VCaP (cell line): ENCODE data around the gene AKAP13.

Source experiments
- H3K27ac ChIP-seq: fragments of 450-650 bp; 2 replicates; pipeline ENCODE4 v1.5.1; 2017
- TF ChIP-seq, protein P1 (sequence below): fragments of 450-650 bp; conservative IDR thresholded peaks from 2 replicates; pipeline ENCODE4 v1.5.1; 2017; ENCODE audit warnings: mild to moderate bottlenecking, moderate library complexity

The AKAP13 gene

DNA sequence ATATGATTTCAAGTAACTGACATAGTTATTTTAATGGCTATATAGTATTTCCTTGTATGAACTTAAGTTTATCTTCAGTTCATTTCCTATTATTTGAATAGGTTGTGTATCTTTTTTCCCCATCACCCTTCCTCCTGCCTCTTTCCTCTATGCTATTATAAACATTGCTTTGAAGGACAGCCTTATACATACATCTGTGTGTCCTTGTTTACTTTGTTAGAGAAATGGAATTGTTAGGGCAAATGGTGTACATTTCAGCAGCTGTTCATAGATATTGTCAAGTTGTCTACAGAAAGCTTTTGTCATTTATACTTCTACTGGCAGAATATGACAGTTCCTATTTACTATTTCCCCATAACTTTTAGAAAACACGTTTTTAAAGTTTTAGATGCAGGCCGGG, 18.4 kb downstream of the AKAP13 start:
- no peak overlapping the region for H3K27ac ChIP-seq
- TF ChIP-seq, protein P1, sequence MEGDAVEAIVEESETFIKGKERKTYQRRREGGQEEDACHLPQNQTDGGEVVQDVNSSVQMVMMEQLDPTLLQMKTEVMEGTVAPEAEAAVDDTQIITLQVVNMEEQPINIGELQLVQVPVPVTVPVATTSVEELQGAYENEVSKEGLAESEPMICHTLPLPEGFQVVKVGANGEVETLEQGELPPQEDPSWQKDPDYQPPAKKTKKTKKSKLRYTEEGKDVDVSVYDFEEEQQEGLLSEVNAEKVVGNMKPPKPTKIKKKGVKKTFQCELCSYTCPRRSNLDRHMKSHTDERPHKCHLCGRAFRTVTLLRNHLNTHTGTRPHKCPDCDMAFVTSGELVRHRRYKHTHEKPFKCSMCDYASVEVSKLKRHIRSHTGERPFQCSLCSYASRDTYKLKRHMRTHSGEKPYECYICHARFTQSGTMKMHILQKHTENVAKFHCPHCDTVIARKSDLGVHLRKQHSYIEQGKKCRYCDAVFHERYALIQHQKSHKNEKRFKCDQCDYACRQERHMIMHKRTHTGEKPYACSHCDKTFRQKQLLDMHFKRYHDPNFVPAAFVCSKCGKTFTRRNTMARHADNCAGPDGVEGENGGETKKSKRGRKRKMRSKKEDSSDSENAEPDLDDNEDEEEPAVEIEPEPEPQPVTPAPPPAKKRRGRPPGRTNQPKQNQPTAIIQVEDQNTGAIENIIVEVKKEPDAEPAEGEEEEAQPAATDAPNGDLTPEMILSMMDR: no peak

DNA sequence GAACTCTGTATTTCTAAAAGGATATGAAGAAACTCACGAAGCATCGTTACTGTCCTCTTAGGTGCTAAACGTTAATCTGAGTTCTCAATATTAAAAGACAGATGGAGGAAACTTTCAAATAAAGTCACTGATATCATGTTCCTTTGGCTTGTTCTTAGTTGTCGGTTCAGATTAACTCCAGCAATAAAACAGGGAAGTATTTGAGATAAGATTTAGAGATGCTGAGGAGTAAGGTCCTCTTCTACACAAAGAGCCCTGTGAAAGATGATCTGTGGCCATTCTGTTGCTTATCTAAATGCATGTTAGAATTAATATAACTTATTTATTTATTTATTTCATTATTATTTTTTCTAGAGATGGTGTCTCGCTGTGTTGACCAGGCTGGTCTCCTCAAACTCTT, 19.2 kb downstream of the AKAP13 start:
- TF ChIP-seq, protein P1: no peak
- no peak overlapping the region for H3K27ac ChIP-seq

DNA sequence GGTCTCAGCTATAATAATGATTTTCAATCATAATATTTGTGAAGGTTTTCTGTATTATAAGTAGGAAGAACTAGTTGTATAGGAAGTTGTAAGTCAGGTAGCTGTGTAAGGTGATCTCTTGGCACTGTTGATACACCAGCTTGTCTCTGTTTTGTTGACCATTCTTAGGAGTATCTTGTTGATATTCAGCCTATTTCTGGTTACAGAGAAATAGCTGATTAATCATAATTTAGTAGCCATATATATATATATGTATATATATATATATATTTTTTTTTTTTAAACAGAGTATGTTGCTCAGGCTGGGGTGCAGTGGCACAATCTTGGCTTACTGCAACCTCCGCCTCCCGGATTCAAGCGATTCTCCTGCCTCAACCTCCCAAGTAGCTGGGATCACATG, 20.2 kb downstream of the AKAP13 start:
- no peak overlapping the region for H3K27ac ChIP-seq
- TF ChIP-seq, protein P1: no peak

DNA sequence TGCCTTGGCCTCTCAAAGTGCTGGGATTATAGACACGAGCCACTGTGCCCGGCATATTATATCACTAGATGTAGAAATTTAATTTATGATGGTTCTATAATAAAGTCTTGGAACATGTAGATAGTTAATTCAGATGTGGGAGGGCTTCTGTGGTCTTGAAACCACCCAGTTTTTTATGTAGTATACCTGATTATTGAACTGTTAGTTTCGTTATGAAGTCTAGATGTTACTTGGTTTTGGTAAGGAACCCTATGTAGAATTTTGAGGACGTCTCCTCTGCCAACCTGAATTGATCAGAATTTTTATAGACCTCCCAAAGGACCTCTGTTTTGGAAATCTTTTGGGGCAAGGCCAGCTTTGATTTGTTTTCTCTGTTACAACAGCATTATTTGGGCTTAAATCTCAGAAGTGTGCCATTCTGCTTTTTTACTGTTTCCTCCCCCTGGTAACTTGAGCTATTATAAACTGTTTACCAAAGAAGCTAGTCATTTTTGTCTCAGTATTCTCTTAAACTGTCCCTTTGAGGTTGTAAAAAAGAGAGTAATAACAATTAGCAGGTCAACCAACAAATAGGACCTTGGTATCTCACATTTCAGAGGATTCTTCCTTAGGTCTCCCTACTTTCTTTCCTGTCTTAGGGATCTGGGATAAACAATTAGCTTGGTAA, 20.8 kb downstream of the AKAP13 start:
- TF ChIP-seq, protein P1: no peak
- no peak overlapping the region for H3K27ac ChIP-seq

DNA sequence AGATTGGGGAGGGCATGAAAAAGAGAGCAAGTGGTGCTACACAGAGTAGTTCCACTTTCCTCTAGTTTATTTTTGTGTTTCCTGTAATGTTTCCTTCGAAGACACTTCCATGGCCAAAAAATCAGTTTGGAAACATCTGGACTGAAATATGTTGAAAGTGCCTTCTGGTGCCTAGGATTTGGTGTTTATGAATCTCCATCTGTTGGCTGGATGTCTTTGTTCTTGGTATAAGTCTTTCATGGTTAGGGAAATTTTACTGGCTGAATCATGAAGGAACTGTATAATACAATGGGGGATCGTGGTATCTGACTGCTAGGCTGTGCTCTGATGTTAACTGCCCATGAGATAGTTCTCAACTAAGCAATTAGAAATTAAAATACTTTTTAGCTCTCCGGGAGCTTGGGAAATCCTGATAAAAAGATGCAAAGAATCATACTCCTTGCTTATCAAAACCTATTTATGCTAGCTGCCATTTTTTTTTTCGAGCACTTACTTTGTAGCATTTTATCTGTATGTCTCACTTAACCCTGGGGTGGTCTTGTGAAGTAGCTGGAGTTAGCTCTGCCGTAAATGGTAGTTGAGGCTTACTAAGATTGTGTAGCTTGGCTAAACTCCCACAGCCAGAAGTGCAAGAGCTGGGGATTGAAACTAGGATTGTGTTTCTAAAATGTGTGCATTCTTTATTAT, 21.9 kb downstream of the AKAP13 start:
- no peak overlapping the region for H3K27ac ChIP-seq
- TF ChIP-seq, protein P1: no peak

DNA sequence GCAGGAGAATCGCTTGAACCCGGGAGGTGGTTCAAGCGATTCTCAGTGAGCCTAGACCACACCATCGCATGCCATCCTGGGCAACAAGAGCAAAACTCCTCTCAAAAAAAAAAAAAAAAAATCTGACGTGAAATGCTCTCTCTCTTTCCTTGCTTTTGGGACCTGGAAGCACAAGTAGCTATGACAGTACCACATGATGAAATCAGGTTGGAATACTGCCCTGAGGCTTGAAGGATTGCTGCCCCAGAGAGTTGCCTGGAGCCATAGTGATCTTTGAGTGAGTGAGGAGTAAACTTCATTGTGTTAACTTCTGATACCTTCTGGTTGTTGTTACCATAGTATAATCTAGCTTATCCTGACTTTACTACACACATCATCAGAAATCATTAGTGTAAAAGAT, 23.3 kb downstream of the AKAP13 start:
- TF ChIP-seq, protein P1: no peak
- H3K27ac ChIP-seq: no peak overlapping the region

DNA sequence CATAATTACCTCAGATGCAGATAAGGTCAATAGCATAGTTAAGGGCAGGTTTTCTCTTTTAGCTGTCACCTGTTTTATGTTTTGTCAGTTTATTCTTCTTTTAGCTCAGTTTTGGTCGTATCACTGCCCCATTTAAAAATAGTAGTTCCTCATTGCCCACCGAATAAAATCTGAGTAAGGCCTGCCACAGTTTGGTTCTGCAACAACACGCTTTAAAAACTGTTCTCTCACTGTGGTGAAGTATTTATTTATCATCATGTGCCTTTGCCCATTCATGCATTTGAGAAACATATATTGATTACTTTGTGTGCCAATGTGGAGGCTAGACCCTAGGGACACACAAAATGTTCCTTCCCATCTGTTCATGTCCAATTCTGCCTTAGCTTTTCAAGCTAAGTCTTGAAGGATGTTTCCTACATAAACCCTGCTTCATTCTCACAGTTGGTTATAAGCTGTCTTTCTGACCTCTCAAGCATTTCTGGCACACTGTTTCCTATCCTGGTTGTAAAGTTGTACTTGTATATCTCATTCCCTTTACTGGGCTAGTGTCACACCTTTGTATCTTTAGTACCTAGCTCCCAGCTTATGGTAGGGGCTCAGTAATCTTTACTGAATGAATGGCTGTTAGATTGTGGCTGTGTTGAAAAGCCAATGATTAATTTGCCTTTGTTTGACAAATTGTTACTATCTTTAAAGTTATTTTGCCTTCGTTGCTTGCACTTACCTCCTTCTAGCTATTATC, 23.9 kb downstream of the AKAP13 start:
- H3K27ac ChIP-seq: no peak overlapping the region
- TF ChIP-seq, protein P1: no peak
